K562 (cell line): Measurements from ENCODE around the gene MACROD2. TPM values are rescaled to one million over a fixed set of nuclear protein-coding genes. Genes with fewer than 3 reads are reported as not detected.

Experiments
- ATAC-seq: fragments of 200-7000 bp; cut with Tn5 transposase; 3 replicates; pipeline ENCODE4 v1.9.1; 2020; ENCODE audit warnings: moderate library complexity
- BruUV-seq: library from RNA; stranded (reverse); fragments of 400-500 nt; replicated peaks from 2 replicates; lab custom pipeline; 2021; lab: Mats Ljungman, UMichigan
- CTCF ChIA-PET: fragments of 300-600 bp; formaldehyde crosslinking; extraction: SDS; loops from one replicate; lab custom pipeline; 2021; ENCODE audit warnings: low intra/inter-chr PET ratio; lab: Yijun Ruan, JAX
- POLR2A ChIA-PET: fragments of 300-600, 350-650 bp; sonication (Branson Sonifier 250); formaldehyde crosslinking; extraction: SDS; loops from one replicate; lab custom pipeline; 2021; ENCODE audit warnings: antibody characterized with exemption, inconsistent platforms; lab: Yijun Ruan, JAX
- DNase-seq, 4 experiments: peaks; one replicate each; pipeline versions ENCODE4 v3.0.0 to v3.0.0-alpha.2; 2011 to 2018; ENCODE audit warnings: low spot score in 3 of 4, mixed read lengths in 3 of 4; ENCODE audit errors: extremely low read depth in 1 of 4
- FAIRE-seq: peaks from 2 replicates; lab custom pipeline; 2011; peaks lifted over from hg19 to GRCh38; lab: Jason Lieb, UNC
- H2AFZ ChIP-seq: 2 replicates; pipeline ENCODE4 v1.6.0; 2011; ENCODE audit warnings: low read depth, low read length, control low read depth, inconsistent platforms
- H3K27ac ChIP-seq: fragments of 200-600 bp; 3 replicates; pipeline ENCODE4 v1.8.0; 2011; ENCODE audit warnings: low read depth, mild to moderate bottlenecking, control low read depth, inconsistent platforms, low read length, moderate library complexity, mixed read lengths; ENCODE audit errors: extremely low read depth
- H3K27me3 ChIP-seq, 2 experiments: fragments of 300-600 bp in 1 of 2; 2 replicates in 1 of 2; 3 replicates in 1 of 2; pipeline versions ENCODE4 v1.6.0 to v1.8.0; 2011; ENCODE audit warnings: inconsistent platforms in 2 of 2, low read length in 2 of 2, mild to moderate bottlenecking in 1 of 2, mixed read lengths in 1 of 2, moderate library complexity in 1 of 2; ENCODE audit not compliant: control insufficient read depth in 2 of 2, insufficient read depth in 2 of 2
- H3K36me3 ChIP-seq: fragments of 300-600 bp; 3 replicates; pipeline ENCODE4 v1.8.0; 2011; ENCODE audit warnings: mild to moderate bottlenecking, low read length, inconsistent platforms; ENCODE audit not compliant: control insufficient read depth, insufficient read depth
- H3K4me1 ChIP-seq, 2 experiments: fragments of 200-600 bp in 1 of 2; replicated peaks in 1 of 2; 2 replicates in 1 of 2; 3 replicates in 1 of 2; pipeline versions ENCODE4 v1.5.1 to v1.8.0; 2011; ENCODE audit warnings: inconsistent platforms in 2 of 2, low read length in 2 of 2, mild to moderate bottlenecking in 1 of 2, mixed read lengths in 1 of 2, moderate library complexity in 1 of 2; ENCODE audit not compliant: control insufficient read depth in 2 of 2, insufficient read depth in 2 of 2
- H3K4me2 ChIP-seq: 2 replicates; pipeline ENCODE4 v1.6.1; 2011; ENCODE audit warnings: low read length, control low read depth, inconsistent platforms, mixed read lengths; ENCODE audit not compliant: insufficient read depth
- H3K4me3 ChIP-seq: fragments of 200-600 bp; sonication (generic), shearing (Covaris generic); 2 replicates; pipeline ENCODE4 v1.5.1; 2016; ENCODE audit warnings: control low read depth, inconsistent platforms
- H3K79me2 ChIP-seq: fragments of 200-600 bp; 3 replicates; pipeline ENCODE4 v1.8.0; 2011; ENCODE audit warnings: low read length, inconsistent platforms; ENCODE audit not compliant: control insufficient read depth, insufficient read depth
- H3K9ac ChIP-seq, 2 experiments: 2 replicates each; pipeline versions ENCODE4 v1.6.0 to v1.6.1; 2011; ENCODE audit warnings: low read depth in 2 of 2, low read length in 2 of 2, control low read depth in 1 of 2, inconsistent platforms in 1 of 2, mild to moderate bottlenecking in 1 of 2, mixed read lengths in 1 of 2; ENCODE audit not compliant: insufficient read depth in 1 of 2
- H3K9me1 ChIP-seq: one replicate; pipeline ENCODE4 v1.6.0; 2011; ENCODE audit warnings: inconsistent platforms, mild to moderate bottlenecking, low read length, moderate library complexity; ENCODE audit not compliant: control insufficient read depth, insufficient read depth
- H3K9me3 ChIP-seq: replicated peaks from 2 replicates; pipeline ENCODE4 v1.5.1; 2011; ENCODE audit warnings: low read depth, low read length, inconsistent platforms; ENCODE audit not compliant: control insufficient read depth, insufficient read depth
- H4K20me1 ChIP-seq: replicated peaks from 2 replicates; pipeline ENCODE4 v1.6.1; 2011; ENCODE audit warnings: low read length, inconsistent platforms, mixed read lengths; ENCODE audit not compliant: control insufficient read depth, insufficient read depth
- CCAR2 ChIP-seq: fragments of 200-400 bp; formaldehyde crosslinking; IDR thresholded peaks from 2 replicates; pipeline ENCODE4 v1.6.1; 2017; ENCODE audit warnings: mild to moderate bottlenecking, low read depth, low read length
- FIP1L1 ChIP-seq: fragments of 200-400 bp; formaldehyde crosslinking; IDR thresholded peaks from 2 replicates; pipeline ENCODE4 v1.6.1; 2018; ENCODE audit warnings: mild to moderate bottlenecking, low read depth, low read length; ENCODE audit not compliant: poor library complexity, severe bottlenecking
- GATAD2B ChIP-seq: fragments of 450-650 bp; IDR thresholded peaks from 2 replicates; pipeline ENCODE4 v1.6.1; 2017; ENCODE audit warnings: mild to moderate bottlenecking, borderline replicate concordance
- HLTF ChIP-seq: fragments of 450-650 bp; IDR thresholded peaks from 2 replicates; pipeline ENCODE4 v1.6.1; 2016
- RBM25 ChIP-seq: fragments of 200-400 bp; formaldehyde crosslinking; IDR thresholded peaks from 2 replicates; pipeline ENCODE4 v1.6.1; 2018; ENCODE audit warnings: low read length, low read depth, moderate library complexity; ENCODE audit not compliant: severe bottlenecking
- RBM34 ChIP-seq: fragments of 200-400 bp; formaldehyde crosslinking; IDR thresholded peaks from 2 replicates; pipeline ENCODE4 v1.6.1; 2018; ENCODE audit warnings: low read length, borderline replicate concordance; ENCODE audit not compliant: insufficient read depth
- SREBF1 ChIP-seq: fragments of 150-350 bp; IDR thresholded peaks from 2 replicates; pipeline ENCODE4 v1.6.1; 2014; ENCODE audit warnings: antibody characterized with exemption, low read depth, low read length, borderline replicate concordance
- TCF7 ChIP-seq: sonication (generic); IDR thresholded peaks from 2 replicates; pipeline ENCODE4 v1.6.1; 2016; ENCODE audit warnings: antibody characterized with exemption, borderline replicate concordance
- ZBTB8A ChIP-seq: fragments of 450-650 bp; IDR thresholded peaks from 2 replicates; pipeline ENCODE4 v1.6.1; 2018; ENCODE audit warnings: mild to moderate bottlenecking, moderate library complexity; ENCODE audit not compliant: partially characterized antibody
- ZFPM2 ChIP-seq: fragments of 250-450 bp; sonication (Bioruptor Pico); IDR thresholded peaks from 2 replicates; pipeline ENCODE4 v1.5.1; 2022; ENCODE audit warnings: mild to moderate bottlenecking
- ZNF133 ChIP-seq: fragments of 250-450 bp; sonication (Bioruptor Pico); IDR thresholded peaks from 2 replicates; pipeline ENCODE4 v1.4.0; 2020; ENCODE audit warnings: mild to moderate bottlenecking
- ZNF384 ChIP-seq: IDR thresholded peaks from 2 replicates; pipeline ENCODE4 v1.6.1; 2012; ENCODE audit warnings: low read depth, low read length, improper control_type of control experiment
- WGBS: fragments of 100-300 bp; shearing (Covaris generic); methylation state at CpG from one replicate; pipeline ENCODE4 v1.1.6; 2016; ENCODE audit warnings: low coverage, mixed read lengths; ENCODE audit not compliant: insufficient coverage; ENCODE audit errors: missing lambda C conversion rate; 5-methylcytosine and 5-hydroxymethylcytosine counted together
- in situ Hi-C: fragments of 300-500 bp; cut with MboI; formaldehyde crosslinking; loops from 4 replicates; pipeline ENCODE4 v1.15.0; 2018; ENCODE audit warnings: inconsistent platforms, mixed read lengths
- intact Hi-C: fragments of 100-400 bp; cut with micrococcal nuclease; formaldehyde crosslinking; loops from 2 replicates; pipeline ENCODE4 v1.14.2; 2022
- polyA plus RNA-seq, 8 experiments: library from polyadenylated mRNA; depleted of rRNA in 4 of 8; stranded (reverse) in 5 of 8; unstranded in 3 of 8; fragments of >200 nt; fragmentation: Nextera tagmentation in 2 of 8; fragmentation: Illumina TruSeq in 1 of 8; extraction: Ambion mirVana in 2 of 8; extraction: Trizol in 1 of 8; gene quantifications; 2 replicates each; pipeline versions ENCODE4 v1.2.1 to v1.2.3, GENCODE V29; 2011 to 2014; ENCODE audit warnings: inconsistent platforms in 1 of 8, missing spikeins in 1 of 8
- total RNA-seq, 7 experiments: library from RNA; depleted of rRNA in 6 of 7; stranded (reverse); fragments of >200 nt in 6 of 7; fragmentation: Illumina TruSeq in 2 of 7; extraction: Trizol in 2 of 7; gene quantifications; 2 replicates each; pipeline versions ENCODE4 v1.2.1 to v1.2.3, GENCODE V29; 2011 to 2021; ENCODE audit warnings: low replicate concordance in 1 of 7

MACROD2 gene
- total and polyA plus RNA-seq, 9 of the 15 experiments (the other 6 are each of a cell fraction or from before 2014, with no cell fraction given): not detected

DNA sequence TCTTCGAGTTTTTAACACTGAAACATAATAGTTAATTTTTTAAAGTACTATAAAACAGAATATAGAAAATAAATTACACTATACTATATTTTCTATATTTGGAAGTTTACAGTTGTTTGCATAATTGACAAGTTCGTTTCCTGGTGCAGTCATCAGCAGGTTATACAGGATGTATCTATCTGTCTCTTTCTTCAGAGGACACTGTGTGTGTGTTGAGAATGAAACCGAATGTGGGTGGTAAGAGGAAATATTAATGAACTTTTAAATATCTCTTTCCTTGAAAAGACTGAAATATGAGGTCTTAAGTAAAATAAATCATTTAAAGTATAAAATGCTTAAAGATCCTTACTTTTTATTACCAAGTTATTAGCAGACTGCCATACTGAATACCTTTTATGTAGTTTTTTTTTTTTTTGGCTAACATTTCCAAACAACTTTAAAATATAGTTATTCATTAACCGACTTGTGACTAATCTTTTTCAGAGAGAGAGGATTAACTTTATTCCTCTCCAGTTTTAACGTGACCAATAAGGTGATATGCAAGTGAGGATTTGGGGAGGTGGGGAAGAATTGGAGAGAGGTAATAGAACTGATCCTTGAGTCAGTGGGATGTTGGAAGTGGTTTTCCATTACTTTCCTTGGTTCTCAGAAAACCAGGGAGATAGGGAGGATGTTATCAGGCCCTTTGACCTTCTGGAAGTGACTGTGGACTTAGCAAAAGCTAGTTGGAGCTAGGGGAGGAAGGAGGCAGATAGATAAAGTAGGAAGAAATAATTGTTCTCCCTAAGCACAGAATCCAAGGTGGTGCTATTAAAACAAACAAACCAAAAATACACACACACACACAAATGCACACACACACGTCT, 722.1 kb downstream of the MACROD2 start:
- intact Hi-C loops: no loop called here
- no peak for FAIRE-seq
- 2% methylated on average over 5 of the region's 6 CpGs for WGBS

DNA sequence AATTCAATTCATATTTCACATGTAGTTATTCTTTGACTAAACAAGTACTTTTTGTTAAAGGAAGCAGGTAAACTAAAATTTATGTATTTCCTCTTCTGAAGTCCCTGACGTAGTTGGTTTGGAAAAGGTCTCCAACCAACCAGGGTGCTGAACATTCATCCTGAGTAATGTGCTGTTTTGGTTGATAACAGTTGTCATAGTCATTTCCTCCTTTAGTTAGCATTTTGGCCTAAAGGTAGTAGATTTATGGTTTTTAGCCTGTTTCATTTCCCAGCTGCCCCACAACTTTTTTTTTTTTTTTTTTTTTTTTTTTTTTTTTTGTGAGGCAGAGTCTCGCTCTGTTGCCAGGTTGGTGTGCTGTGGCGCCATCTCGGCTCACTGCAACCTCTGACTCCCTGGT, 724.9 kb downstream of the MACROD2 start:
- H3K27ac ChIP-seq: no peak overlapping the region
- H3K4me2 ChIP-seq: no peak overlapping the region
- no peak overlapping the region for H3K9ac ChIP-seq
- POLR2A ChIA-PET: no interaction called here
- DNase-seq (no peak), ATAC-seq (no peak), FAIRE-seq (no peak)
- 0% methylated on average over 1 of the region's 4 CpGs for WGBS
- no peak for TF ChIP-seq ZNF384
- no peak for TF ChIP-seq TCF7
- TF ChIP-seq SREBF1: no peak
- TF ChIP-seq HLTF: no peak
- no peak for TF ChIP-seq RBM25
- no peak for TF ChIP-seq CCAR2
- no peaks in the 10 kb centered on the region for H3K9me3 ChIP-seq
- H4K20me1 ChIP-seq: no peaks in the 10 kb centered on the region
- no TSS peak for BruUV-seq
- no peaks in the 10 kb centered on the region for H3K27me3 ChIP-seq
- no peaks in the 10 kb centered on the region for H3K79me2 ChIP-seq
- no peaks in the 10 kb centered on the region for H3K36me3 ChIP-seq
- H2AFZ ChIP-seq: no peak overlapping the region
- intact Hi-C loops (no loop called here), in situ Hi-C loops (no loop called here)
- H3K4me3 ChIP-seq: no peak overlapping the region
- CTCF ChIA-PET: no interaction called here
- no peaks in the 10 kb centered on the region for H3K9me1 ChIP-seq
- H3K4me1 ChIP-seq: no peaks in the 10 kb centered on the region

More for the DNA sequence above, 722.1 kb downstream of the MACROD2 start:
- Histone ChIP-seq H3K27me3 (no peaks in the 10 kb centered on the region), H3K4me2 (no peak overlapping the region), H3K9me1 (no peaks in the 10 kb centered on the region), H4K20me1 (no peaks in the 10 kb centered on the region), H3K9me3 (no peaks in the 10 kb centered on the region), H3K4me3 (no peak overlapping the region), H3K4me1 (no peaks in the 10 kb centered on the region), H3K79me2 (no peaks in the 10 kb centered on the region), H3K36me3 (no peaks in the 10 kb centered on the region), H2AFZ (no peak overlapping the region), H3K9ac (no peak overlapping the region), H3K27ac (no peak overlapping the region)
- POLR2A ChIA-PET: no interaction called here
- no peak for TF ChIP-seq ZNF133 (CRISPR knock-in tag)
- no peak for TF ChIP-seq ZFPM2 (CRISPR knock-in tag)
- no peak for TF ChIP-seq RBM34
- TF ChIP-seq GATAD2B: no peak
- no peak for TF ChIP-seq ZBTB8A
- no peak for TF ChIP-seq FIP1L1
- BruUV-seq: no TSS peak
- DNase-seq: no peak
- CTCF ChIA-PET: no interaction called here
- in situ Hi-C loops: no loop called here
- no peak for ATAC-seq
